ENCODE results near the gene IL4R. TPM values are rescaled to one million over a fixed set of nuclear protein-coding genes. Genes with fewer than 3 reads are reported as not detected.

IL4R gene
- total RNA-seq, 1 donor from 2014 or later: 202 TPM

DNA sequence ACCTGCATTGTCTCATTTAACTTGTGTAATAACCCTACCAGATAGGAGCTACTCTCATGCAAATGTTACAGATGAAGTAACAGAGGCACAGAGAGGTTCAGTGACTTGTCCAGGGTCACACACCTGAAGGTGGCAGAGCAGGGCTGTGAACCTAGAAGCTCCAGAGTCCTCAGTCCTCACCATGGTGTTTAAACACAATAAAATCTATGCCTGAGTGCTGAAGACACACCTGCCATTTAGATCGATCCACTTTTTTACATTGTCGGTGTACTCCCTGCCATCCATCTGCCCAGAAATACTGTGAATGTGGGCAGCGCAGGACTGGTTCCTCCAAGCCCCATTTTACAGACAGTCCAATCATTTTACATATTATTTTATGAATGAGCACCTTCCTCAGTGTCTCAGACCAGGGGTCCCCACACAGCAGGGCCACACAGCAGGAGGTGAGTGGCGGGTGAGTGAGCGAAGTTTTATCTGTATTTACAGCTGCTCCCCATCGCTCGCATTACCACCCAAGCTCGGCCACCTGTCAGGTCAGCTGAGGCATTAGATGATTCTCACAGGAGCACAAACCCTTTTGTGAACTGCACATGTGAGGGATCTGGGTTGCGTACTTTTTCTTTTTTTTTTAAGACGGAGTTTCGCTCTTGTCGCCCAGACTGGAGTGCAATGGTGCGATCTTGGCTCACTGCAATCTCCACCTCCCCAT is 5.6 kb downstream of the IL4R start:
- ChIA-PET POLR2A (interaction anchor here (0.6 to 6.0 kb wide), 20 partner anchors 10 to 131 kb away, joined by 3 to 90 read pairs (median 5); partner anchors contain the start of gene KDM8), CTCF (interaction anchor here (0.8 to 5.0 kb wide), 6 partner anchors 48 to 140 kb away, joined by 3 to 76 read pairs (median 4); no protein-coding TSS in a partner anchor)
- intact Hi-C loops (cut with micrococcal nuclease): loop anchor here (2.0 to 10.0 kb wide), 6 partner anchors 13 to 235 kb away; partner anchors contain the start of genes IL21R and KATNIP
- Mint-ChIP-seq H3K4me3 (peak overlapping the region; percentile 88), H3K27me3 (no peaks in the 10 kb centered on the region), H3K9me3 (no peaks in the 10 kb centered on the region), H3K27ac (peak overlapping the region; percentile 90), H3K4me1 (peaks cover 96% of the 10 kb centered on the region), H3K36me3 (ENCODE audit: low read depth) (peaks cover 71% of the 10 kb centered on the region)
- no peak for DNase-seq
- ATAC-seq (ENCODE audit: low read depth): no peak
- TF ChIP-seq CTCF (IDR thresholded peaks at IDR 0.05): no peak

DNA sequence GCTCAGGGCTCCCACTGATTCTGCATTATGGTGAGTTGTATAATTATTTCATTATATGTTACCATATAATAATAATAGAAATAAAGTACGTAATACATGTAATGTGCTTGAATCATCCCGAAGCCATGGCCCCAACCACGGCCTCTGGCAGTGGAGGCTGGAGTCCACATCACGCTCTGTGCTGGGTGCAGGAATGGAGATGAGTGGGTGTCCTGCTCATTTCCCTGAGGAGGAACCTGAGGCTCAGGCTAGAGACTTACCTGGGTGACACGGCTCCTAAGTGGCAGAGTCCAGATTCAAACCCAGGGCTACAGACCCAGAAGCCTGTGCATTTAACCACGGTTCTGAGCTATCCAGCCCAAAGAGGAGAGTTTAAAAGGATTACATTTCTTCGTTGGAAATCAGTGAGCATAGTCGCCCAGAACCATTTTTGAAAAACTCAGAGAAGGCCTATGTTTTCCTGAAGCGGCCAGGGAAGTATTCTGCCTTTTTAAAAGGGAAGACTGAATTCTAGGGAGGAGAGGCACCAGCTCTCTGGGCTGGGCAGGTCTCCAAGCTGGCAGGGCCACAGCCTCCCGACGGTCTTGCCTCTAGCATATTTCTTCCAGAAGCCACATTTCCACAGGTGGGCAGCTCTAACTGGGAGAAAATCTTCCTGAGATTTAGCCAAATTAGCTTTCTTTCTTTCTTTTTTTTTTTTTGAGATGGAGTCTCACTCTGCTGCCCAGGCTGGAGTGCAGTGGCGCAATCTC is 6.7 kb downstream of the IL4R start:
- Mint-ChIP-seq H3K4me1 (peaks cover 96% of the 10 kb centered on the region), H3K9me3 (no peaks in the 10 kb centered on the region), H3K27ac (peak overlapping the region; percentile 63), H3K27me3 (no peaks in the 10 kb centered on the region), H3K4me3 (no peak overlapping the region), H3K36me3 (ENCODE audit: low read depth) (peaks cover 76% of the 10 kb centered on the region)
- no peak for DNase-seq
- ATAC-seq (ENCODE audit: low read depth): no peak
- no peak for TF ChIP-seq CTCF (IDR thresholded peaks at IDR 0.05)
- CTCF ChIA-PET: interaction anchor here (1.6 to 2.2 kb wide), 2 partner anchors 85 to 141 kb away, joined by 3 to 15 read pairs; no protein-coding TSS in a partner anchor
- POLR2A ChIA-PET: interaction anchor here (0.7 to 1.5 kb wide), 5 partner anchors 47 to 90 kb away, joined by 3 to 6 read pairs (median 4); no protein-coding TSS in a partner anchor
- intact Hi-C loops (cut with micrococcal nuclease): no loop called here

- DNase-seq (no peak), ATAC-seq (ENCODE audit: low read depth) (no peak)
- peaks cover 95% of the 10 kb centered on the region for H3K4me1 Mint-ChIP-seq
- TF ChIP-seq CTCF (IDR thresholded peaks at IDR 0.05): no peak
- H3K27me3 Mint-ChIP-seq: no peaks in the 10 kb centered on the region
- H3K36me3 Mint-ChIP-seq (ENCODE audit: low read depth): peaks cover 77% of the 10 kb centered on the region
- CTCF ChIA-PET: interaction anchor here (2.2 kb wide), 1 partner anchor 86 kb away, joined by 15 read pairs; no protein-coding TSS in a partner anchor
- peak overlapping the region; percentile 3 for H3K4me3 Mint-ChIP-seq
- intact Hi-C loops (cut with micrococcal nuclease): no loop called here
- no peaks in the 10 kb centered on the region for H3K9me3 Mint-ChIP-seq
- peak overlapping the region; percentile 4 for H3K27ac Mint-ChIP-seq
- POLR2A ChIA-PET: interaction anchor here (0.7 to 1.5 kb wide), 6 partner anchors 46 to 91 kb away, joined by 3 to 6 read pairs (median 4); no protein-coding TSS in a partner anchor
Measured at GRCh38 chr16:27321013-27321915, 7.5 kb downstream of the IL4R start.

DNA sequence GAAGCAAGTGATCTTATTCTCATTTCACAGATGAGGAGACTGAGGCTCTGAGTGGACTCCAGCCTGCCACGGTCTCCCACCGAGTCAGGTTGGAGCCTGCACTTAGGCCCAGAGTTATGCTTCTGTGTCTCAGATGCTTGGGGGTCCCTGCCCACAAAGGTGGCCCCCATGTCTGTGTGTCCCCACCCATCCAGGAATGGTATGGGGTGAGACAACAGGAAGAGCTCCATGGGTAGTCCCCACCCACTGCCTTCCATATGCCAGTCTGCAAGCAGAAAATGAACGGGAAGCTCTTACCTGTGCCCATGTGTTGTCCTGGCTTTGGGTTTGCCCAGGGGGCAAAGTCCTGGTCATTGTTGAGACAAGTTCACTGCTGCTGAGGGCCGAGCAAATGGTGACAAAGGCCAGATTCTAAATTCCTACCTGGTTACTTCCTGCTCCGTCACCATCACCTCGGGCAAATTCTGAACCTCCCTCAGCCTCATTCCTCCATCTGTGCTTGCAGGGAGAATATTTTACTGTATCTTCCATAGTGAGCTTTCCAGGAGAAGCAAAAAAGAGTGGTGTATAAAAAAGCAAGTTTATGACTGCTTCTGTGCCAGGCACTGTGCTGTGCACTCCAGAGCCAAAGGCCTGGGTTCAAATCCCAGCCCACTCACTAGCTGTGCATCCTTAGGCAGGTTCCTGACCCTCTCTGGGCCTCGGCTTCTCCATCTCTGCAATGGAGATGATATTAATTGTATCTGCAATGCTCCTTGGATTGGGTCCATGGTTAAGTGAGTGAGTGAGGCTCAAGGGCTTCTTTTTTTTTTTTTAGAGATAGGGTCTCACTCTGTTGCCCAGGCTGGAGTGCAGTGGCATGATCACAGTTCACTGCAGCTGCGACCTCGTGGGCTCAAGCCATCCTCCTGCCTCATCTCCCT is 9.3 kb downstream of the IL4R start:
- ATAC-seq (ENCODE audit: low read depth) (no peak), DNase-seq (no peak)
- intact Hi-C loops (cut with micrococcal nuclease): no loop called here
- ChIA-PET POLR2A (interaction anchor here (0.7 kb wide), 1 partner anchor 26 kb away, joined by 3 read pairs; no protein-coding TSS in a partner anchor), CTCF (interaction anchor here (2.2 kb wide), 1 partner anchor 88 kb away, joined by 15 read pairs; no protein-coding TSS in a partner anchor)
- Mint-ChIP-seq H3K4me1 (peaks cover 90% of the 10 kb centered on the region), H3K36me3 (ENCODE audit: low read depth) (peaks cover 74% of the 10 kb centered on the region), H3K4me3 (no peak overlapping the region), H3K27ac (peak overlapping the region; percentile 43), H3K9me3 (no peaks in the 10 kb centered on the region), H3K27me3 (no peaks in the 10 kb centered on the region)
- no peak for TF ChIP-seq CTCF (IDR thresholded peaks at IDR 0.05)

Data from activated B cell treated with CpG ODN at 0.5 μM for 24 hours (primary cell).